Astrocyte of the spinal cord (primary cell): ENCODE measurements around the gene PRKG1.

Experiments used
- DNase-seq: peaks from one replicate; pipeline ENCODE4 v3.0.0; 2011; ENCODE audit warnings: low read depth, low spot score
- H3K4me3 ChIP-seq: 2 replicates; pipeline ENCODE4 v1.5.1; 2011; ENCODE audit warnings: low read depth, mild to moderate bottlenecking, low read length, moderate library complexity
- CTCF ChIP-seq: IDR thresholded peaks from 2 replicates; pipeline ENCODE4 v1.5.1; 2012; ENCODE audit warnings: low read depth, mild to moderate bottlenecking, low read length, inconsistent platforms
- in situ Hi-C: cut with HindIII; loops from 2 replicates; pipeline ENCODE4 v1.10.0; 2017; ENCODE audit warnings: low sequenced_read_pairs

Gene PRKG1

GRCh38 chr10:52019077-52019555 lies 944.8 kb downstream of the PRKG1 start:
- no peak overlapping the region for H3K4me3 ChIP-seq
- in situ Hi-C loops = no loop called here
- DNase-seq = no peak
- TF ChIP-seq CTCF = no peak

GRCh38 chr10:52019656-52020055 lies 945.4 kb downstream of the PRKG1 start:
- TF ChIP-seq CTCF = no peak
- no peak overlapping the region for H3K4me3 ChIP-seq
- in situ Hi-C loops = no loop called here
- DNase-seq = no peak

GRCh38 chr10:52020173-52020572 lies 945.9 kb downstream of the PRKG1 start:
- DNase-seq = no peak
- H3K4me3 ChIP-seq = no peak overlapping the region
- no peak for TF ChIP-seq CTCF
- in situ Hi-C loops = no loop called here

GRCh38 chr10:52020702-52021101 lies 946.4 kb downstream of the PRKG1 start:
- in situ Hi-C loops = no loop called here
- no peak overlapping the region for H3K4me3 ChIP-seq
- DNase-seq = no peak
- no peak for TF ChIP-seq CTCF

GRCh38 chr10:52027055-52027705 lies 952.9 kb downstream of the PRKG1 start:
- in situ Hi-C loops = no loop called here
- DNase-seq = no peak
- H3K4me3 ChIP-seq = no peak overlapping the region
- TF ChIP-seq CTCF = no peak

- no peak for TF ChIP-seq CTCF
- H3K4me3 ChIP-seq = no peak overlapping the region
- DNase-seq = no peak
- in situ Hi-C loops = no loop called here
These were observed 954.2 kb downstream of the PRKG1 start for GRCh38 chr10:52028523-52028858.
